T-cell (primary cell): ENCODE data around the gene LRRC61. TPM values are rescaled to one million over a fixed set of nuclear protein-coding genes. Genes with fewer than 3 reads are reported as not detected.
"Not testable (repeated sequence)": the region's sequence is repeated elsewhere in the genome, so short reads cannot be mapped to it uniquely, and the experiment has no call there.

Experiments used
- ATAC-seq, 4 experiments: fragments of 200-7000 bp in 3 of 4; fragments of 150-1000 bp in 1 of 4; cut with Tn5 transposase; replicated peaks in 1 of 4; 1 replicate in 3 of 4; 2 replicates in 1 of 4; pipeline ENCODE4 v1.10.0; 2021; ENCODE audit warnings: moderate library complexity in 3 of 4, mild to moderate bottlenecking in 2 of 4, moderate number of reproducible peaks in 1 of 4
- CTCF ChIA-PET, 2 donors: fragments of 300-600 bp; sonication (Branson Sonifier 250); formaldehyde crosslinking; loops; one replicate each; lab custom pipeline; 2022; ENCODE audit warnings: antibody characterized with exemption in 2 of 2; lab: Charles Lee
- POLR2A ChIA-PET, 2 donors: fragments of 300-600 bp; sonication (Branson Sonifier 250); formaldehyde crosslinking; loops; one replicate each; lab custom pipeline; 2022; ENCODE audit warnings: antibody characterized with exemption in 2 of 2; lab: Charles Lee
- DNase-seq, 35 experiments: peaks; one replicate each; pipeline versions ENCODE4 v3.0.0 to v3.0.0-alpha.2; 2013 to 2023
- H3K27ac ChIP-seq: one replicate; pipeline ENCODE4 v1.5.1; 2013; ENCODE audit warnings: low read length
- H3K27me3 ChIP-seq, 2 experiments: replicated peaks in 1 of 2; 1 replicate in 1 of 2; 2 replicates in 1 of 2; pipeline versions ENCODE4 v1.6.1 to v1.7.0; 2013; ENCODE audit warnings: low read length in 1 of 2, mixed read lengths in 1 of 2; ENCODE audit not compliant: control insufficient read depth in 2 of 2, insufficient read depth in 2 of 2; ENCODE audit errors: extremely low read depth in 1 of 2
- H3K36me3 ChIP-seq, 2 donors: 1 replicate in 1 of 2; 2 replicates in 1 of 2; pipeline versions ENCODE4 v1.6.1 to v1.7.0; 2013; ENCODE audit warnings: low read length in 1 of 2; ENCODE audit not compliant: control insufficient read depth in 2 of 2, insufficient read depth in 1 of 2; ENCODE audit errors: extremely low read depth in 1 of 2
- H3K4me1 ChIP-seq, 2 experiments: 1 replicate in 1 of 2; 2 replicates in 1 of 2; pipeline versions ENCODE4 v1.6.1 to v1.7.0; 2013; ENCODE audit warnings: low read length in 2 of 2, mixed read lengths in 1 of 2; ENCODE audit not compliant: insufficient read depth in 2 of 2, control insufficient read depth in 1 of 2; ENCODE audit errors: extremely low read depth in 1 of 2
- H3K4me3 ChIP-seq, 2 donors: 1 replicate in 1 of 2; 2 replicates in 1 of 2; pipeline versions ENCODE4 v1.5.1 to v1.7.0; 2013; ENCODE audit warnings: mild to moderate bottlenecking in 2 of 2, low read length in 1 of 2, moderate library complexity in 1 of 2; ENCODE audit not compliant: control insufficient read depth in 1 of 2; ENCODE audit errors: extremely low read depth in 1 of 2
- H3K9me3 ChIP-seq: 2 replicates; pipeline ENCODE4 v1.7.0; 2013
- H3K27ac Mint-ChIP-seq, 2 donors: one replicate each; pipeline ENCODE4 v1.8.0; 2020 to 2021; ENCODE audit warnings: mild to moderate bottlenecking in 2 of 2, mixed read lengths in 2 of 2
- H3K27me3 Mint-ChIP-seq, 2 donors: one replicate each; pipeline ENCODE4 v1.8.0; 2021 to 2022; ENCODE audit warnings: mixed read lengths in 2 of 2
- H3K36me3 Mint-ChIP-seq: one replicate; pipeline ENCODE4 v1.8.0; 2021; ENCODE audit warnings: mixed read lengths
- H3K4me1 Mint-ChIP-seq, 3 donors: one replicate each; pipeline ENCODE4 v1.8.0; 2020 to 2022; ENCODE audit warnings: mixed read lengths in 3 of 3, mild to moderate bottlenecking in 1 of 3
- H3K4me3 Mint-ChIP-seq, 3 donors: one replicate each; pipeline ENCODE4 v1.8.0; 2020 to 2022; ENCODE audit warnings: mild to moderate bottlenecking in 3 of 3, mixed read lengths in 3 of 3, moderate library complexity in 3 of 3
- H3K9me3 Mint-ChIP-seq, 3 donors: one replicate each; pipeline ENCODE4 v1.8.0; 2020 to 2022; ENCODE audit warnings: mixed read lengths in 3 of 3
- whole genome bisulfite sequencing: methylation state at CpG from one replicate; pipeline ENCODE4 v1.1.5; 2013; ENCODE audit warnings: missing lambda C conversion rate; ENCODE audit not compliant: insufficient coverage; 5-methylcytosine and 5-hydroxymethylcytosine counted together
- total RNA-seq, 35 experiments: library from RNA in 6 of 35; stranded (reverse) in 6 of 35; fragments of 120-200 nt in 1 of 35; gene quantifications; one replicate each; pipeline versions ENCODE4 v1.2.1 to v1.2.4 and lab custom pipeline; 2013 to 2026

Gene LRRC61
- total RNA-seq, 5 donors from 2014 or later (not counting 1 experiment from before 2014, with no cell fraction given): 8.8 to 21.4 (median 16.6) TPM

- H3K27me3 ChIP-seq, H3K27me3 Mint-ChIP-seq, H3K4me3 Mint-ChIP-seq, H3K9me3 Mint-ChIP-seq, H3K36me3 Mint-ChIP-seq, POLR2A ChIA-PET, H3K4me1 Mint-ChIP-seq, H3K4me1 ChIP-seq, ATAC-seq, CTCF ChIA-PET, DNase-seq, H3K9me3 ChIP-seq, H3K27ac Mint-ChIP-seq, H3K36me3 ChIP-seq, H3K4me3 ChIP-seq, H3K27ac ChIP-seq: not testable (repeated sequence)
- whole genome bisulfite sequencing: no CpG with 5 or more reads among the region's 10 CpGs
These were observed 26.4 kb upstream of the LRRC61 start for GRCh38 chr7:150296802-150297201.

GRCh38 chr7:150297978-150298377, 25.2 kb upstream of the LRRC61 start:
- H3K9me3 ChIP-seq, POLR2A ChIA-PET, H3K36me3 Mint-ChIP-seq, H3K4me3 ChIP-seq, CTCF ChIA-PET, H3K4me3 Mint-ChIP-seq, H3K27me3 Mint-ChIP-seq, H3K27me3 ChIP-seq, H3K36me3 ChIP-seq, H3K27ac Mint-ChIP-seq, H3K27ac ChIP-seq, H3K4me1 Mint-ChIP-seq, ATAC-seq, H3K4me1 ChIP-seq, H3K9me3 Mint-ChIP-seq, DNase-seq: not testable (repeated sequence)

- POLR2A ChIA-PET, H3K4me3 Mint-ChIP-seq, H3K27ac Mint-ChIP-seq: not testable (repeated sequence)
These were observed 20.2 kb upstream of the LRRC61 start for GRCh38 chr7:150302908-150303310.

GRCh38 chr7:150304499-150305258, 18.5 kb upstream of the LRRC61 start:
- H3K4me3 ChIP-seq, H3K27me3 ChIP-seq, H3K27me3 Mint-ChIP-seq, ATAC-seq, CTCF ChIA-PET, H3K9me3 Mint-ChIP-seq, H3K36me3 Mint-ChIP-seq, H3K27ac ChIP-seq, POLR2A ChIA-PET, DNase-seq, H3K4me1 ChIP-seq, H3K36me3 ChIP-seq, H3K4me3 Mint-ChIP-seq, H3K9me3 ChIP-seq, H3K27ac Mint-ChIP-seq: not testable (repeated sequence)
- no CpG with 5 or more reads among the region's 8 CpGs for WGBS
- peaks cover 0 to 14% (median 0%) of the 10 kb centered on the region in 3 donors for H3K4me1 Mint-ChIP-seq

More at GRCh38 chr7:150302908-150303310, 20.2 kb upstream of the LRRC61 start:
- DNase-seq, H3K36me3 Mint-ChIP-seq, CTCF ChIA-PET, H3K27me3 ChIP-seq, H3K4me1 Mint-ChIP-seq, H3K9me3 Mint-ChIP-seq, ATAC-seq, H3K27me3 Mint-ChIP-seq, H3K36me3 ChIP-seq, H3K27ac ChIP-seq, H3K4me1 ChIP-seq, H3K9me3 ChIP-seq, H3K4me3 ChIP-seq: not testable (repeated sequence)
- WGBS: no CpG with 5 or more reads among the region's 1 CpG

GRCh38 chr7:150305259-150305902, 17.8 kb upstream of the LRRC61 start:
- DNase-seq, H3K36me3 ChIP-seq, H3K4me3 ChIP-seq, H3K9me3 Mint-ChIP-seq, H3K27ac ChIP-seq, POLR2A ChIA-PET, H3K9me3 ChIP-seq, H3K27me3 ChIP-seq, H3K36me3 Mint-ChIP-seq, H3K27me3 Mint-ChIP-seq, H3K4me3 Mint-ChIP-seq, H3K27ac Mint-ChIP-seq, ATAC-seq, CTCF ChIA-PET, H3K4me1 ChIP-seq: not testable (repeated sequence)
- H3K4me1 Mint-ChIP-seq: peaks cover 0 to 14% (median 0%) of the 10 kb centered on the region in 3 donors
- 84% methylated on average over 3 of the region's 11 CpGs for WGBS

- POLR2A ChIA-PET, H3K9me3 Mint-ChIP-seq, H3K27me3 ChIP-seq, H3K36me3 ChIP-seq, ATAC-seq, DNase-seq, H3K9me3 ChIP-seq, H3K36me3 Mint-ChIP-seq, H3K27ac ChIP-seq, H3K4me3 ChIP-seq, CTCF ChIA-PET, H3K27me3 Mint-ChIP-seq, H3K27ac Mint-ChIP-seq, H3K4me1 ChIP-seq, H3K4me3 Mint-ChIP-seq: not testable (repeated sequence)
- no CpG with 5 or more reads among the region's 2 CpGs for WGBS
- peaks cover 0 to 14% (median 0%) of the 10 kb centered on the region in 3 donors for H3K4me1 Mint-ChIP-seq
These were observed 17.3 kb upstream of the LRRC61 start for GRCh38 chr7:150305903-150306284.
